PC-3 (cell line): ENCODE measurements around the gene FCAMR. TPM values are rescaled to one million over a fixed set of nuclear protein-coding genes. Genes with fewer than 3 reads are reported as not detected.

Experiments
- ATAC-seq: fragments of 200-7000 bp; cut with Tn5 transposase; 2 replicates; pipeline ENCODE4 v1.9.1; 2020; ENCODE audit warnings: mild to moderate bottlenecking, moderate library complexity
- BruUV-seq: library from RNA; stranded (reverse); fragments of 400-500 nt; replicated peaks from 2 replicates; lab custom pipeline; 2021; lab: Mats Ljungman, UMichigan
- CTCF ChIA-PET: fragments of 300-600 bp; sonication (Branson Sonifier 250); formaldehyde crosslinking; loops from one replicate; lab custom pipeline; 2022; ENCODE audit warnings: antibody characterized with exemption; lab: Charles Lee
- POLR2A ChIA-PET: fragments of 300-600 bp; sonication (Branson Sonifier 250); formaldehyde crosslinking; loops from one replicate; lab custom pipeline; 2022; ENCODE audit warnings: antibody characterized with exemption; ENCODE audit not compliant: unreplicated experiment; lab: Charles Lee
- DNase-seq: peaks from one replicate; pipeline ENCODE4 v3.0.0-alpha.2; 2015
- H2AFZ ChIP-seq: fragments of 300-600 bp; sonication (generic); 2 replicates; pipeline ENCODE4 v1.6.0; 2016; ENCODE audit warnings: antibody characterized with exemption, low read length
- H3F3A ChIP-seq: fragments of 300-600 bp; sonication (generic); one replicate; pipeline ENCODE4 v1.6.0; 2017; ENCODE audit warnings: antibody characterized with exemption, low read length, control low read depth, mild to moderate bottlenecking; ENCODE audit not compliant: unreplicated experiment
- H3K27ac ChIP-seq: fragments of 300-600 bp; sonication (generic); 2 replicates; pipeline ENCODE4 v1.5.1; 2016; ENCODE audit warnings: mild to moderate bottlenecking, low read length
- H3K27me3 ChIP-seq: fragments of 300-600 bp; sonication (generic); 2 replicates; pipeline ENCODE4 v1.6.1; 2016; ENCODE audit warnings: low read length, mixed read lengths
- H3K36me3 ChIP-seq: fragments of 300-600 bp; sonication (generic); 2 replicates; pipeline ENCODE4 v1.6.1; 2016; ENCODE audit warnings: low read depth, mixed run types, low read length, mixed read lengths
- H3K4me1 ChIP-seq: fragments of 300-600 bp; sonication (generic); 2 replicates; pipeline ENCODE4 v1.5.1; 2016; ENCODE audit warnings: low read length; ENCODE audit not compliant: insufficient read depth
- H3K4me2 ChIP-seq: fragments of 300-600 bp; sonication (generic); 2 replicates; pipeline ENCODE4 v1.6.0; 2016; ENCODE audit warnings: low read length
- H3K4me3 ChIP-seq: fragments of 300-600 bp; sonication (generic); 2 replicates; pipeline ENCODE4 v1.5.1; 2016; ENCODE audit warnings: mild to moderate bottlenecking, low read length, mixed read lengths
- H3K79me2 ChIP-seq: fragments of 300-600 bp; sonication (generic); 2 replicates; pipeline ENCODE4 v1.6.1; 2017; ENCODE audit warnings: low read length, mixed read lengths
- H3K9ac ChIP-seq: fragments of 300-600 bp; sonication (generic); 2 replicates; pipeline ENCODE4 v1.6.0; 2016; ENCODE audit warnings: mild to moderate bottlenecking, low read length
- H3K9me2 ChIP-seq: fragments of 300-600 bp; sonication (generic); replicated peaks from 2 replicates; pipeline ENCODE4 v1.6.1; 2016; ENCODE audit warnings: mixed run types, low read length, mixed read lengths
- H3K9me3 ChIP-seq: fragments of 300-600 bp; sonication (generic); 2 replicates; pipeline ENCODE4 v1.6.1; 2016; ENCODE audit warnings: low read length, mixed read lengths
- H4K20me1 ChIP-seq: fragments of 300-600 bp; sonication (generic); 2 replicates; pipeline ENCODE4 v1.6.1; 2016; ENCODE audit warnings: low read length, mixed read lengths
- CTCF ChIP-seq: fragments of 300-600 bp; sonication (generic); conservative IDR thresholded peaks from 2 replicates; pipeline ENCODE4 v1.5.1; 2017; ENCODE audit warnings: antibody characterized with exemption, low read depth, mild to moderate bottlenecking, low read length
- EZH2 ChIP-seq: fragments of 300-600 bp; sonication (generic); IDR thresholded peaks from one replicate; pipeline ENCODE4 v1.6.1; 2017; ENCODE audit warnings: antibody characterized with exemption, mild to moderate bottlenecking, low read length; ENCODE audit not compliant: unreplicated experiment
- EZH2phosphoT487 ChIP-seq: fragments of 300-600 bp; sonication (generic); IDR thresholded peaks from 2 replicates; pipeline ENCODE4 v1.6.1; 2018; ENCODE audit warnings: mild to moderate bottlenecking, antibody characterized with exemption, low read length, borderline replicate concordance
- intact Hi-C: fragments of 100-400 bp; cut with micrococcal nuclease; formaldehyde crosslinking; loops from 2 replicates; pipeline ENCODE4 v1.9.0; 2023
- total RNA-seq: library from RNA; depleted of rRNA; stranded (reverse); fragments of >200 nt; gene quantifications from 2 replicates; pipeline ENCODE4 v1.2.3, GENCODE V29; 2014; rRNA removed

FCAMR gene
- total RNA-seq, 1 experiment from 2014 or later, result not detected

GRCh38 chr1:206908038-206908437 lies 62.2 kb downstream of the FCAMR start:
- no peaks in the 10 kb centered on the region for H3K79me2 ChIP-seq
- CTCF ChIA-PET, result interaction anchor here (1.2 to 1.6 kb wide), 2 partner anchors 98 to 125 kb away, joined by 5 to 6 read pairs; no protein-coding TSS in a partner anchor
- H3K4me1 ChIP-seq, result peaks cover 61% of the 10 kb centered on the region
- POLR2A ChIA-PET, result interaction anchor here (1.5 kb wide), 1 partner anchor 9 kb away, joined by 6 read pairs; no protein-coding TSS in a partner anchor
- H3K9ac ChIP-seq, result peak overlapping the region; percentile 92; the same call in 1 of the 2 replicates
- no TSS peak for BruUV-seq
- no peak overlapping the region for H3K4me3 ChIP-seq
- peak overlapping the region; percentile 88; the same call in 1 of the 2 replicates for H3K4me2 ChIP-seq
- ATAC-seq (no peak), DNase-seq (peak; percentile 47)
- TF ChIP-seq CTCF, result no peak
- TF ChIP-seq EZH2, result no peak
- TF ChIP-seq EZH2phosphoT487, result no peak
- H2AFZ ChIP-seq, result no peak overlapping the region
- H3K27ac ChIP-seq, result peak overlapping the region; percentile 86
- H3F3A ChIP-seq, result peaks cover 7% of the 10 kb centered on the region
- H3K27me3 ChIP-seq, result no peaks in the 10 kb centered on the region
- no peaks in the 10 kb centered on the region for H4K20me1 ChIP-seq
- no peaks in the 10 kb centered on the region for H3K9me3 ChIP-seq
- 0 out of 2 replicates have a peak, but pooled peaks cover 2% of the 10 kb centered on the region for H3K36me3 ChIP-seq
- peaks cover 4% of the 10 kb centered on the region; the same call in 1 of the 2 replicates for H3K9me2 ChIP-seq
- intact Hi-C loops, result no loop called here

Other genes with a start within 250 kb of the FCAMR start
- not detected in 2 replicates for gene IL19, start 199.7 kb downstream of the FCAMR start, total RNA-seq
- gene IL10, start 198.0 kb downstream of the FCAMR start, total RNA-seq, result not detected in 2 replicates
- gene IL20, start 104.8 kb downstream of the FCAMR start, total RNA-seq, result not detected in 2 replicates
- 1.8 and 1.9 TPM in 2 replicates for gene IL24, start 73.0 kb downstream of the FCAMR start, total RNA-seq
- 1.5 and 4.6 TPM in 2 replicates for gene FCMR, start 48.5 kb downstream of the FCAMR start, total RNA-seq
- gene PIGR, start 24.0 kb downstream of the FCAMR start, total RNA-seq, result not detected in 2 replicates
- 34.9 and 36.2 TPM in 2 replicates for gene C1orf116, start 62.3 kb upstream of the FCAMR start, total RNA-seq
- 54.0 and 63.9 TPM in 2 replicates for gene YOD1, start 80.7 kb upstream of the FCAMR start, total RNA-seq
- 37.5 and 48.6 TPM in 2 replicates for gene PFKFB2, start 82.8 kb upstream of the FCAMR start, total RNA-seq
- not detected in 2 replicates for gene C4BPB, start 118.4 kb upstream of the FCAMR start, total RNA-seq
- not detected in 2 replicates for gene C4BPA, start 133.8 kb upstream of the FCAMR start, total RNA-seq